Transverse colon (tissue), 4 donors: Measurements from ENCODE around the gene HRK. TPM values are rescaled to one million over a fixed set of nuclear protein-coding genes. Genes with fewer than 3 reads are reported as not detected.

Source experiments
- DNase-seq: peaks from one replicate; pipeline ENCODE4 v3.0.0-alpha.2; 2019
- H3K27ac ChIP-seq, 4 donors: fragments of 200-600 bp; sonication (generic); 2 replicates each; pipeline ENCODE4 v1.5.1; 2016 to 2018; ENCODE audit warnings: inconsistent platforms in 4 of 4
- H3K27me3 ChIP-seq: fragments of 200-600 bp; sonication (generic); 2 replicates; pipeline ENCODE4 v1.5.1; 2017; ENCODE audit warnings: inconsistent platforms
- H3K36me3 ChIP-seq, 4 donors: fragments of 200-600 bp; sonication (generic); 2 replicates each; pipeline ENCODE4 v1.5.1; 2017 to 2019; ENCODE audit warnings: inconsistent platforms in 4 of 4
- H3K4me1 ChIP-seq, 4 donors: fragments of 200-600 bp; sonication (generic); 2 replicates each; pipeline ENCODE4 v1.5.1; 2017 to 2020; ENCODE audit warnings: inconsistent platforms in 4 of 4
- H3K4me3 ChIP-seq, 4 donors: fragments of 200-600 bp; sonication (generic); 1 replicate in 1 of 4; 2 replicates in 3 of 4; pipeline versions ENCODE4 v1.5.1 to v1.6.1; 2017 to 2019; ENCODE audit warnings: inconsistent platforms in 4 of 4
- H3K9me3 ChIP-seq, 2 donors: fragments of 200-600 bp; sonication (generic); 2 replicates each; pipeline ENCODE4 v1.5.1; 2017 to 2019; ENCODE audit warnings: inconsistent platforms in 2 of 2
- EP300 ChIP-seq: sonication (generic); formaldehyde crosslinking; IDR thresholded peaks from one replicate; pipeline ENCODE4 v1.6.1; 2017; ENCODE audit warnings: antibody characterized with exemption, low read depth
- POLR2A ChIP-seq: fragments of 450-650 bp; IDR thresholded peaks from one replicate; pipeline ENCODE4 v1.6.1; 2016; ENCODE audit warnings: antibody characterized with exemption, mild to moderate bottlenecking, moderate library complexity
- POLR2AphosphoS5 ChIP-seq, 3 donors: sonication (generic); formaldehyde crosslinking; IDR thresholded peaks; one replicate each; pipeline ENCODE4 v1.6.1; 2016; ENCODE audit warnings: antibody characterized with exemption in 3 of 3
- WGBS, 2 donors: methylation state at CpG; one replicate each; pipeline ENCODE4 v1.1.5; 2018; ENCODE audit warnings: low coverage in 1 of 2; 5-methylcytosine and 5-hydroxymethylcytosine counted together
- in situ Hi-C, 4 donors: fragments of 200-750 bp; cut with MboI; loops; one replicate each; pipeline versions ENCODE4 v1.15.0 to v1.15.1; 2017; ENCODE audit warnings: low sequenced_read_pairs in 3 of 4, low pct_ligation_motif_present in 1 of 4, low pct_unique_long_range_greater_than_20kb in 1 of 4
- intact Hi-C: fragments of 100-400 bp; cut with DNase I; formaldehyde crosslinking; loops from one replicate; pipeline ENCODE4 v1.15.1; 2023; ENCODE audit warnings: low total_unique reads
- total RNA-seq, 4 donors: library from RNA; depleted of rRNA; stranded (reverse); fragments of >200 nt; gene quantifications; one replicate each; pipeline ENCODE4 v1.1.0, GENCODE V29; 2016
- TF ChIP-seq, protein P1 (sequence below), 5 experiments: fragments of 200-600 bp in 3 of 5; fragments of 450-650 bp in 2 of 5; sonication (generic) in 3 of 5; IDR thresholded peaks; 1 replicate in 2 of 5; 2 replicates in 3 of 5; pipeline ENCODE4 v1.5.1; 2016 to 2017; ENCODE audit warnings: antibody characterized with exemption in 5 of 5, inconsistent platforms in 3 of 5, mild to moderate bottlenecking in 2 of 5, moderate library complexity in 1 of 5

HRK gene
- total RNA-seq, 4 donors from 2014 or later = 0.48 TPM; not detected in 3

DNA sequence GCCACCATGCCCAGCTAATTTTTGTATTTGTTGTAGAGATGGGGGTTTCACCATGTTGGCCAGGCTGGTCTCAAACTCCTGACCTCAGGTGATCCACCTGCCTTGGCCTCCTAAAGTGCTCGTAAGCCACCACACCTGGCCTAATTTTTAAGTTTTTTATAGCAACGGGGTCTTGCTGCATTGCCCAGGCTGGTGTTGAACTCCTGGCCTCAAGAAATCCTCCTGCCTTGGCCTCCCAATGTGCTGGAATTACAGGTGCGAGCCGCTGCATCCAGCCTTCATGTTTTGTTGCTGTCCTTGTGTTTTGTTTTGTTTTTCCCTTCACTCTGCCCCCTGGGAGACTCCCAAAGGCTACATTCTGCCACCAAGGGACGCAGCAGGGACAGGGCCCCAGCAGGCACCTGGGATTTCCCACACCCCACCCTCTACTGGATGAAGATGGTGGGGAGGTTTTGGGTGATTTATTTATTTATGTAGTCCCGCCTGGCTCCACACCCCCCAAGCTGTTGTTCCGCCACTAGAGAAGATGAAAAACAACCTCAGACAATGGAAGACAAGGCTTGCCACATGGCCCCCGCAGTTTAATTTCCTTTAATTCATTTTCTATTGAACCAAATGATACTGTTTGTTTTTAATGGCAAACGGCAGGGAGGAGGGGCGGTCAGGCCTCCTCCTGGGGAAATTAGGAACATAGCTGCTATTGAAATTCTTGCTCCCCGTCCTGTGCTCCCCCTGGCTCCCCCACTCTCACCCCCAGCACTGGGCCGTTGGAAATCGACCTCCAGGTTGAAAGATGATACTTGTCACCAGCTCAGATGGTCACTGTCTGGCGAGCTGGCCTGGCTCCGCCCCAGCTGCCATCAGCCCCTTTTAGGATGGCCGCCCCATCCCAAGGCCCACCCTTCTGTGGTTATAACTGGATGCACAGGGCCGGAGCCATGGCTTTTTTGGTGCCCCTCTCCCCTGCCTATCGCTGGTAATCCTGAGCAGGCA lies 72.8 kb downstream of the HRK start:
- DNase-seq = no peak
- Histone ChIP-seq H3K36me3 (no peaks in the 10 kb centered on the region), H3K4me1 (no peaks in the 10 kb centered on the region), H3K27ac (no peak overlapping the region), H3K9me3 (no peaks in the 10 kb centered on the region), H3K27me3 (no peaks in the 10 kb centered on the region), H3K4me3 (no peak overlapping the region)
- intact Hi-C loops = no loop called here
- 77 to 83% methylated on average over 4 to 18 of the region's 18 CpGs for WGBS, 2 donors
- in situ Hi-C loops = no loop called here
- TF ChIP-seq, protein P1, sequence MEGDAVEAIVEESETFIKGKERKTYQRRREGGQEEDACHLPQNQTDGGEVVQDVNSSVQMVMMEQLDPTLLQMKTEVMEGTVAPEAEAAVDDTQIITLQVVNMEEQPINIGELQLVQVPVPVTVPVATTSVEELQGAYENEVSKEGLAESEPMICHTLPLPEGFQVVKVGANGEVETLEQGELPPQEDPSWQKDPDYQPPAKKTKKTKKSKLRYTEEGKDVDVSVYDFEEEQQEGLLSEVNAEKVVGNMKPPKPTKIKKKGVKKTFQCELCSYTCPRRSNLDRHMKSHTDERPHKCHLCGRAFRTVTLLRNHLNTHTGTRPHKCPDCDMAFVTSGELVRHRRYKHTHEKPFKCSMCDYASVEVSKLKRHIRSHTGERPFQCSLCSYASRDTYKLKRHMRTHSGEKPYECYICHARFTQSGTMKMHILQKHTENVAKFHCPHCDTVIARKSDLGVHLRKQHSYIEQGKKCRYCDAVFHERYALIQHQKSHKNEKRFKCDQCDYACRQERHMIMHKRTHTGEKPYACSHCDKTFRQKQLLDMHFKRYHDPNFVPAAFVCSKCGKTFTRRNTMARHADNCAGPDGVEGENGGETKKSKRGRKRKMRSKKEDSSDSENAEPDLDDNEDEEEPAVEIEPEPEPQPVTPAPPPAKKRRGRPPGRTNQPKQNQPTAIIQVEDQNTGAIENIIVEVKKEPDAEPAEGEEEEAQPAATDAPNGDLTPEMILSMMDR (IDR thresholded peaks at IDR 0.05) = no peak
- TF ChIP-seq EP300 = no peak
- TF ChIP-seq POLR2A = no peak
- no peak for TF ChIP-seq POLR2AphosphoS5 (IDR thresholded peaks at IDR 0.05)

DNA sequence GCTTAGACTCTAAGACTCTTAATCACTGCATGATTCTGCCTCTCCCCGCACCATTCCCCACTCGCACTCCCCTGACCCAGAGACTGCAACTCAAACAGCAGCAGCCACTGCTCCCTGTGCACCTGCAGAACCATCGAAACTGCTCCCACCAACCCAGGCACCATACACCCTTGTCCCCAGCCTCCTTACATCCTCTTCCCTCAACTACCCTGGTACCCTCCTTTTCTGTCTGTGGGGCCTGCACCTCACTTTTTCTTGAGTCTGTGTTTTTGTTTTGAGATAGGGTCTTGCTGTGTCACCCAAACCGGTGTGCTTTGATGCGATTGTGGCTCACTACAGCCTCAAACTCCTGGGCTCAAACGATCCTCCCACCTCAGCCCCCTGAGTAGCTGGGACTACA lies 73.7 kb downstream of the HRK start:
- WGBS, 2 donors = 89 to 92% methylated on average over 2 to 6 of the region's 6 CpGs
- no peak overlapping the region for H3K27ac ChIP-seq

DNA sequence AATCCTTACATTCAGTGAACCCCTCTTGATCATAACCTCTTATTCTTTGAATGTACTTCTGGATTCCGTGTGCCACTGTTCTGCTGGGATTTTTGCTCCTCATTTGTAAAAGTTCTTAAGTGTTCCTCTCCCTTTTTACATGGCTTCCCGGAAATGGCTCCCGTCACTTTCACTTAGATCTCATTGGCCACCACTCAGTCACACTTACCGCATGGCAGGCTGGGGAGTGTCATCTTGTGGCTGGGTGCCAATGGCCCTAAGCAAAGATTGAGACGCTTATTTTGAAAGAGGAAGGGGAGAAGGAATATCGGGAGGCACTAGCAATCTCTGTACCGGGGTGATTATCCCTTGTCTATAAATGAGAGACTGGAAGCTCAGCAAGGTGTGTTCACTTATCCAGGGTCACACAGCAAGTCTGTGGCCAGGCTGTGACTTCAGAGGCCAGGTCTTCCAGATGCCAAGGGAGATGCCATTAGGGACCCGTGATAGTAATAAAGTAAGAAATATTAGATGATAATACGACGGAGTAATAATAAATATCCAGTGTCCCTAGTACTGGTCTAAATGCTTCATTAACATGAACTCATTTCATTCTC lies 74.3 kb downstream of the HRK start:
- H3K36me3 ChIP-seq = no peaks in the 10 kb centered on the region
- intact Hi-C loops = no loop called here
- DNase-seq = no peak
- in situ Hi-C loops = no loop called here
- no peaks in the 10 kb centered on the region for H3K9me3 ChIP-seq
- 69 to 80% methylated on average over 9 to 10 of the region's 10 CpGs for WGBS, 2 donors
- H3K27ac ChIP-seq = no peak overlapping the region
- H3K27me3 ChIP-seq = no peaks in the 10 kb centered on the region
- H3K4me1 ChIP-seq = no peaks in the 10 kb centered on the region
- TF ChIP-seq EP300 (no peak), POLR2AphosphoS5 (IDR thresholded peaks at IDR 0.05) (no peak), POLR2A (no peak)
- TF ChIP-seq, protein P1 (IDR thresholded peaks at IDR 0.05) = no peak
- no peak overlapping the region for H3K4me3 ChIP-seq

More for the DNA sequence above, 73.7 kb downstream of the HRK start:
- no peak for DNase-seq
- TF ChIP-seq EP300 (no peak), POLR2A (no peak), POLR2AphosphoS5 (IDR thresholded peaks at IDR 0.05) (no peak)
- TF ChIP-seq, protein P1 (IDR thresholded peaks at IDR 0.05) = no peak
- Histone ChIP-seq H3K36me3 (no peaks in the 10 kb centered on the region), H3K27me3 (no peaks in the 10 kb centered on the region), H3K9me3 (no peaks in the 10 kb centered on the region), H3K4me3 (no peak overlapping the region), H3K4me1 (no peaks in the 10 kb centered on the region)
- intact Hi-C loops = no loop called here
- in situ Hi-C loops = no loop called here

Other genes starting within 250 kb of the HRK start
- 10 to 100 TPM; 22.3 to 40.3 (median 35.1) TPM for gene SPRING1, start 143.4 kb downstream of the HRK start, total RNA-seq
- gene RNFT2, start 143.1 kb downstream of the HRK start, total RNA-seq = 1 to 10 TPM in 1 of 4 donors, under 1 TPM in 2, not detected in 1; 0.20 to 1.1 (median 0.68) TPM
- gene FBXW8, start 29.5 kb upstream of the HRK start, total RNA-seq = 10 to 100 TPM in 2 of 4 donors, 1 to 10 TPM in 2; 7.8 to 29.9 (median 10.3) TPM
- gene TESC, start 218.0 kb upstream of the HRK start, total RNA-seq = 1 to 10 TPM in 3 of 4 donors, not detected in 1; 1.6 to 4.9 (median 3.6) TPM